HG03558 (cell line): ENCODE data around the gene MUC5B.
"Not testable (repeated sequence)": the region's sequence is repeated elsewhere in the genome, so short reads cannot be mapped to it uniquely, and the experiment has no call there.

Experiments used
- ATAC-seq: cut with Tn5 transposase; IDR thresholded peaks from one replicate; pipeline ENCODE4 v1.9.1; 2021; ENCODE audit warnings: moderate number of reproducible peaks; ENCODE audit not compliant: unreplicated experiment; ENCODE audit errors: extremely low read depth

MUC5B gene

GRCh38 chr11:1242751-1243150 is 19.9 kb downstream of the MUC5B start:
- ATAC-seq, result not testable (repeated sequence)

GRCh38 chr11:1243521-1243920 is 20.7 kb downstream of the MUC5B start:
- ATAC-seq, result not testable (repeated sequence)

GRCh38 chr11:1244557-1244956 is 21.7 kb downstream of the MUC5B start:
- ATAC-seq, result not testable (repeated sequence)

- not testable (repeated sequence) for ATAC-seq
Observed at GRCh38 chr11:1245717-1246116, 22.9 kb downstream of the MUC5B start.

GRCh38 chr11:1246301-1246700 is 23.4 kb downstream of the MUC5B start:
- not testable (repeated sequence) for ATAC-seq

GRCh38 chr11:1247026-1247425 is 24.2 kb downstream of the MUC5B start:
- not testable (repeated sequence) for ATAC-seq

GRCh38 chr11:1248951-1249350 is 26.1 kb downstream of the MUC5B start:
- ATAC-seq, result not testable (repeated sequence)

GRCh38 chr11:1250411-1250810 is 27.5 kb downstream of the MUC5B start:
- not testable (repeated sequence) for ATAC-seq

- ATAC-seq, result no peak
Observed at GRCh38 chr11:1251236-1251770, 28.4 kb downstream of the MUC5B start.

GRCh38 chr11:1252371-1253102 is 29.7 kb downstream of the MUC5B start:
- no peak for ATAC-seq

- no peak for ATAC-seq
Observed at GRCh38 chr11:1253103-1253485, 30.2 kb downstream of the MUC5B start.

- ATAC-seq, result no peak
Observed at GRCh38 chr11:1254086-1254648, 31.3 kb downstream of the MUC5B start.

- no peak for ATAC-seq
Observed at GRCh38 chr11:1254733-1255132, 31.9 kb downstream of the MUC5B start.

GRCh38 chr11:1255151-1255550 is 32.3 kb downstream of the MUC5B start:
- ATAC-seq, result no peak

- no peak for ATAC-seq
Observed at GRCh38 chr11:1256257-1257045, 33.6 kb downstream of the MUC5B start.

- ATAC-seq, result no peak
Observed at GRCh38 chr11:1257366-1257765, 34.5 kb downstream of the MUC5B start.

- ATAC-seq, result no peak
Observed at GRCh38 chr11:1257916-1258315, 35.0 kb downstream of the MUC5B start.

- no peak for ATAC-seq
Observed at GRCh38 chr11:1258401-1259075, 35.7 kb downstream of the MUC5B start.

GRCh38 chr11:1259076-1259461 is 36.2 kb downstream of the MUC5B start:
- ATAC-seq, result no peak

GRCh38 chr11:1259561-1259960 is 36.7 kb downstream of the MUC5B start:
- no peak for ATAC-seq
